ENCODE measurements around the gene AADAT. TPM values are rescaled to one million over a fixed set of nuclear protein-coding genes. Genes with fewer than 3 reads are reported as not detected.

AADAT gene
- total and polyA plus RNA-seq, 12 donors: 0.76 to 7.7 (median 2.5) TPM

- TF ChIP-seq CTCF (IDR thresholded peaks at IDR 0.05) (no peak), POLR2A (IDR thresholded peaks at IDR 0.05) (no peak)
Observed at GRCh38 chr4:170011921-170012628, 77.7 kb downstream of the AADAT start.

More at GRCh38 chr4:170011921-170012628, 77.7 kb downstream of the AADAT start:
- no peaks in the 10 kb centered on the region for H3K27me3 ChIP-seq
- no peaks in the 10 kb centered on the region for H3K36me3 ChIP-seq (replicated peaks in 1 of 2)
- no peak for DNase-seq
- H3K27ac ChIP-seq: no peak overlapping the region
- H3K4me1 ChIP-seq (replicated peaks in 1 of 2): no peaks in the 10 kb centered on the region
- H3K4me3 ChIP-seq: no peak overlapping the region
- 59 to 72% (median 68%) methylated on average over 7 of the region's 7 CpGs for WGBS, 4 donors
- intact Hi-C loops (cut with DNase I): no loop called here
- H3K9me3 ChIP-seq (replicated peaks in 1 of 3): no peaks in the 10 kb centered on the region

Small RNA genes within 50 kb of the gene (small RNA-seq; reads per million reads assigned to genes)
- 0 reads per million in 2 donors for gene APOBEC3AP1

Other genes starting within 250 kb of the AADAT start
- 10 to 100 TPM in 1 of 9 donors, 1 to 10 TPM in 8; 1.7 to 13.7 (median 4.0) TPM for gene MFAP3L, start 63.6 kb downstream of the AADAT start, total RNA-seq
- gene MFAP3L, start 63.6 kb downstream of the AADAT start, polyA plus RNA-seq: 1 to 10 TPM in 2 of 3 donors, under 1 TPM in 1; 0.94 to 6.9 (median 3.7) TPM